ENCODE results near the gene CTNNA2.

- no peak for TF ChIP-seq POLR2AphosphoS5 (IDR thresholded peaks at IDR 0.05; ENCODE audit: low read depth, low read length)
- TF ChIP-seq SIN3A (IDR thresholded peaks at IDR 0.05; ENCODE audit: borderline replicate concordance, insufficient read depth, low read depth, low read length): no peak
Observed at GRCh38 chr2:80300954-80301353, 788.1 kb downstream of the CTNNA2 start.

Measured in Panc1 (cell line).